ENCODE measurements around the gene SLC4A4.

- TF ChIP-seq POLR2A (IDR thresholded peaks at IDR 0.05; ENCODE audit: extremely low read depth, insufficient read length) (no peak), CTCF (IDR thresholded peaks at IDR 0.05; ENCODE audit: low read depth, low read length) (no peak), MAX (IDR thresholded peaks at IDR 0.05; ENCODE audit: low read depth, low read length) (no peak), MYC (IDR thresholded peaks at IDR 0.05; ENCODE audit: low read depth, low read length) (no peak)
Measured at GRCh38 chr4:71614621-71615020, 275.8 kb downstream of the SLC4A4 start.
